H1 (cell line): ENCODE measurements around the gene CD72. TPM values are rescaled to one million over a fixed set of nuclear protein-coding genes. Genes with fewer than 3 reads are reported as not detected.

Experiments used
- CTCF ChIA-PET: fragments of 300-600 bp; sonication (Branson Sonifier 250); formaldehyde crosslinking; loops from one replicate; lab custom pipeline; 2021; ENCODE audit not compliant: partially characterized antibody; lab: Charles Lee
- POLR2A ChIA-PET: fragments of 300-600 bp; sonication (Branson Sonifier 250); formaldehyde crosslinking; loops from one replicate; lab custom pipeline; 2021; ENCODE audit warnings: inconsistent platforms; ENCODE audit not compliant: partially characterized antibody; lab: Charles Lee
- DNase-seq, 2 experiments: peaks; one replicate each; pipeline versions ENCODE4 v3.0.0 to v3.0.0-alpha.2; 2010 to 2022; ENCODE audit warnings: low spot score in 2 of 2, low read depth in 1 of 2, mixed read lengths in 1 of 2
- FAIRE-seq: peaks from 2 replicates; lab custom pipeline; 2011; peaks lifted over from hg19 to GRCh38; lab: Jason Lieb, UNC
- H2AFZ ChIP-seq: 2 replicates; pipeline ENCODE4 v1.8.1; 2012; ENCODE audit warnings: low read length, inconsistent platforms
- H2AK5ac ChIP-seq: 2 replicates; pipeline ENCODE4 v1.6.1; 2013; ENCODE audit warnings: low read depth, low read length
- H2BK120ac ChIP-seq: replicated peaks from 2 replicates; pipeline ENCODE3; 2013; ENCODE audit warnings: low read depth, low read length, inconsistent platforms
- H2BK12ac ChIP-seq: 2 replicates; pipeline ENCODE4 v1.6.1; 2013; ENCODE audit warnings: low read depth, low read length
- H2BK15ac ChIP-seq: 2 replicates; pipeline ENCODE4 v1.6.1; 2013; ENCODE audit warnings: low read length
- H2BK20ac ChIP-seq: 2 replicates; pipeline ENCODE4 v1.6.1; 2013; ENCODE audit warnings: low read length
- H2BK5ac ChIP-seq: 2 replicates; pipeline ENCODE4 v1.6.1; 2013; ENCODE audit warnings: low read depth, low read length
- H3K14ac ChIP-seq: 2 replicates; pipeline ENCODE4 v1.6.1; 2013; ENCODE audit warnings: inconsistent platforms; ENCODE audit not compliant: insufficient read length
- H3K18ac ChIP-seq: 2 replicates; pipeline ENCODE4 v1.6.1; 2013; ENCODE audit warnings: low read length; ENCODE audit errors: extremely low read depth
- H3K23ac ChIP-seq: 2 replicates; pipeline ENCODE4 v1.6.1; 2013; ENCODE audit warnings: inconsistent platforms; ENCODE audit not compliant: insufficient read length
- H3K23me2 ChIP-seq: 2 replicates; pipeline ENCODE4 v1.6.1; 2013; ENCODE audit warnings: low read depth, low read length
- H3K27ac ChIP-seq: 2 replicates; pipeline ENCODE4 v1.6.1; 2011; ENCODE audit warnings: low read depth, low read length, inconsistent platforms
- H3K27me3 ChIP-seq, 4 experiments: replicated peaks in 1 of 4; 1 replicate in 1 of 4; 2 replicates in 3 of 4; pipeline versions ENCODE4 v1.6.1 to v1.8.1; 2011 to 2013; ENCODE audit warnings: low read length in 3 of 4, mild to moderate bottlenecking in 3 of 4, inconsistent platforms in 2 of 4, mixed read lengths in 2 of 4, moderate library complexity in 1 of 4; ENCODE audit not compliant: control insufficient read depth in 3 of 4, insufficient read depth in 3 of 4; ENCODE audit errors: extremely low read depth in 1 of 4
- H3K36me3 ChIP-seq, 4 experiments: 2 replicates each; pipeline versions ENCODE4 v1.6.1 to v1.8.1; 2011 to 2013; ENCODE audit warnings: mild to moderate bottlenecking in 4 of 4, low read length in 3 of 4, moderate library complexity in 2 of 4, control low read depth in 1 of 4, inconsistent platforms in 1 of 4; ENCODE audit not compliant: insufficient read depth in 4 of 4, control insufficient read depth in 2 of 4
- H3K4ac ChIP-seq: replicated peaks from 2 replicates; pipeline ENCODE3; 2013; ENCODE audit warnings: low read length, low read depth, mixed read lengths, inconsistent platforms; ENCODE audit not compliant: insufficient read length
- H3K4me1 ChIP-seq, 4 experiments: replicated peaks in 1 of 4; 1 replicate in 1 of 4; 2 replicates in 3 of 4; pipeline versions ENCODE4 v1.6.1 to v1.8.1; 2011 to 2013; ENCODE audit warnings: low read length in 3 of 4, inconsistent platforms in 2 of 4, mixed read lengths in 1 of 4; ENCODE audit not compliant: insufficient read depth in 4 of 4, control insufficient read depth in 3 of 4
- H3K4me2 ChIP-seq, 2 experiments: 2 replicates each; pipeline versions ENCODE4 v1.6.1 to v1.8.1; 2011 to 2013; ENCODE audit warnings: low read depth in 2 of 2, low read length in 2 of 2, control low read depth in 1 of 2, inconsistent platforms in 1 of 2, mild to moderate bottlenecking in 1 of 2; ENCODE audit not compliant: insufficient read depth in 1 of 2
- H3K4me3 ChIP-seq, 4 experiments: fragments of 200-600, 300-600 bp in 1 of 4; sonication (generic), shearing (Covaris generic), sonication (Bioruptor Twin) in 1 of 4; 2 replicates each; pipeline versions ENCODE4 v1.5.1 to v1.8.1; 2011 to 2016; ENCODE audit warnings: low read length in 4 of 4, low read depth in 3 of 4, control low read depth in 2 of 4, inconsistent platforms in 2 of 4, mild to moderate bottlenecking in 2 of 4, mixed read lengths in 1 of 4, moderate library complexity in 1 of 4; ENCODE audit not compliant: insufficient read depth in 2 of 4; ENCODE audit errors: extremely low read depth in 1 of 4
- H3K56ac ChIP-seq: replicated peaks from 2 replicates; pipeline ENCODE3; 2013; ENCODE audit warnings: low read depth, mild to moderate bottlenecking, mixed read lengths, low read length, inconsistent platforms; ENCODE audit not compliant: insufficient read length
- H3K79me1 ChIP-seq: 2 replicates; pipeline ENCODE4 v1.6.1; 2013; ENCODE audit warnings: low read depth, low read length, control low read depth
- H3K79me2 ChIP-seq, 2 experiments: 2 replicates each; pipeline versions ENCODE4 v1.6.1 to v1.8.1; 2012 to 2013; ENCODE audit warnings: low read length in 2 of 2, mild to moderate bottlenecking in 2 of 2, inconsistent platforms in 1 of 2; ENCODE audit not compliant: insufficient read depth in 2 of 2, control insufficient read depth in 1 of 2
- H3K9ac ChIP-seq, 4 experiments: replicated peaks in 1 of 4; 1 replicate in 1 of 4; 2 replicates in 3 of 4; pipeline versions ENCODE4 v1.6.1 to v1.8.1; 2011 to 2013; ENCODE audit warnings: low read depth in 3 of 4, low read length in 3 of 4, control low read depth in 2 of 4, mild to moderate bottlenecking in 2 of 4, moderate library complexity in 2 of 4, inconsistent platforms in 1 of 4; ENCODE audit errors: extremely low read depth in 1 of 4
- H3K9me3 ChIP-seq, 2 experiments: 2 replicates each; pipeline versions ENCODE4 v1.6.1 to v1.8.1; 2012 to 2013; ENCODE audit warnings: mild to moderate bottlenecking in 2 of 2, moderate library complexity in 2 of 2, control low read depth in 1 of 2, inconsistent platforms in 1 of 2, low read depth in 1 of 2, low read length in 1 of 2, mixed read lengths in 1 of 2; ENCODE audit not compliant: insufficient read depth in 2 of 2
- H4K20me1 ChIP-seq, 2 experiments: replicated peaks in 1 of 2; 2 replicates each; pipeline versions ENCODE3 to v1.8.1; 2011 to 2013; ENCODE audit warnings: inconsistent platforms in 2 of 2, low read length in 2 of 2, mild to moderate bottlenecking in 1 of 2; ENCODE audit not compliant: insufficient read depth in 2 of 2, control insufficient read depth in 1 of 2
- H4K5ac ChIP-seq: 2 replicates; pipeline ENCODE4 v1.6.1; 2013; ENCODE audit warnings: low read length, low read depth, mixed read lengths, inconsistent platforms; ENCODE audit not compliant: insufficient read length
- H4K8ac ChIP-seq: 2 replicates; pipeline ENCODE4 v1.8.0; 2013; ENCODE audit warnings: mild to moderate bottlenecking, moderate library complexity, low read length, inconsistent platforms; ENCODE audit not compliant: insufficient read depth; ENCODE audit errors: extremely low read depth
- H4K91ac ChIP-seq: replicated peaks from 2 replicates; pipeline ENCODE3; 2013; ENCODE audit warnings: low read length, mixed read lengths, inconsistent platforms; ENCODE audit not compliant: insufficient read length
- CBX8 ChIP-seq: fragments of 300-800, 300-1000 bp; sonication (generic); IDR thresholded peaks from 2 replicates; pipeline ENCODE4 v1.7.1; 2016; ENCODE audit warnings: low read depth, low read length, borderline replicate concordance
- CHD1 ChIP-seq: IDR thresholded peaks from 2 replicates; pipeline ENCODE4 v1.6.1; 2012; ENCODE audit warnings: low read depth, low read length, improper control_type of control experiment
- MAFK ChIP-seq: IDR thresholded peaks from 2 replicates; pipeline ENCODE4 v1.6.1; 2012; ENCODE audit warnings: low read depth, mild to moderate bottlenecking, improper control_type of control experiment, low read length
- RXRA ChIP-seq: IDR thresholded peaks from 2 replicates; pipeline ENCODE4 v1.6.1; 2011; ENCODE audit warnings: low read depth, mild to moderate bottlenecking, low read length, moderate library complexity; ENCODE audit not compliant: insufficient read depth
- SP4 ChIP-seq: IDR thresholded peaks from 2 replicates; pipeline ENCODE4 v1.6.1; 2012; ENCODE audit warnings: low read length, inconsistent platforms
- polyA plus RNA-seq, 7 experiments: library from polyadenylated mRNA; depleted of rRNA in 3 of 7; stranded (reverse) in 5 of 7; unstranded in 2 of 7; fragments of >200 nt in 5 of 7; fragments of 200-250 nt in 2 of 7; gene quantifications; 1 replicate in 5 of 7; 2 replicates in 1 of 7; 4 replicates in 1 of 7; pipeline versions ENCODE4 v1.2.1 to v1.2.3, GENCODE V29; 2011 to 2013; ENCODE audit warnings: missing spikeins in 2 of 7, mixed read lengths in 2 of 7
- total RNA-seq: library from RNA; stranded (reverse); fragmentation: NEBNext Ultra II Directional; extraction: Animal tissue kit (Norgen Biotek cat#: 25700); gene quantifications from 2 replicates; pipeline ENCODE4 v1.2.1, GENCODE V29; 2021

CD72 gene
- total and polyA plus RNA-seq, 2 of the 8 experiments (the other 6 are each of a cell fraction or from before 2014, with no cell fraction given), result 4.0 to 4.5 TPM

- H2BK120ac ChIP-seq, result no peak overlapping the region
- H3K9me3 ChIP-seq, result no peaks in the 10 kb centered on the region; a peak in 1 of 4 replicates
- H2AK5ac ChIP-seq, result no peak overlapping the region
- no peaks in the 10 kb centered on the region for H3K79me2 ChIP-seq
- no peak overlapping the region for H3K18ac ChIP-seq
- H2AFZ ChIP-seq, result no peak overlapping the region
- no peak overlapping the region for H2BK5ac ChIP-seq
- H4K20me1 ChIP-seq, result no peaks in the 10 kb centered on the region
- H3K9ac ChIP-seq, result no peak overlapping the region
- TF ChIP-seq CHD1 (no peak), MAFK (no peak), SP4 (no peak), CBX8 (no peak), RXRA (no peak)
- no peaks in the 10 kb centered on the region for H3K27me3 ChIP-seq
- H2BK12ac ChIP-seq, result no peak overlapping the region
- no peak overlapping the region for H3K4me3 ChIP-seq
- no peak overlapping the region for H3K56ac ChIP-seq
- no peaks in the 10 kb centered on the region for H3K36me3 ChIP-seq
- FAIRE-seq, result no peak
- no peak overlapping the region for H4K5ac ChIP-seq
- POLR2A ChIA-PET, result no interaction called here
- H3K23me2 ChIP-seq, result no peaks in the 10 kb centered on the region
- H3K4ac ChIP-seq, result no peak overlapping the region
- no peak overlapping the region for H3K23ac ChIP-seq
- no peak overlapping the region for H3K4me2 ChIP-seq
- no peak overlapping the region for H2BK15ac ChIP-seq
- H2BK20ac ChIP-seq, result no peak overlapping the region
- CTCF ChIA-PET, result interaction anchor here (0.6 to 1.3 kb wide), 4 partner anchors 18 to 60 kb away, joined by 3 read pairs; no protein-coding TSS in a partner anchor
- no peak overlapping the region for H4K91ac ChIP-seq
- no peaks in the 10 kb centered on the region for H3K4me1 ChIP-seq
- H3K14ac ChIP-seq, result no peak overlapping the region
- no peak for DNase-seq
- no peak overlapping the region for H4K8ac ChIP-seq
- H3K27ac ChIP-seq, result no peak overlapping the region
- H3K79me1 ChIP-seq, result no peaks in the 10 kb centered on the region
Observed at GRCh38 chr9:35593581-35593980, 24.6 kb downstream of the CD72 start.
